GM12878 (cell line): ENCODE measurements around the gene GREB1.

Source experiments
- ASH2L ChIP-seq: fragments of 300-600, 200-600 bp; sonication (generic); IDR thresholded peaks from 2 replicates; pipeline ENCODE4 v1.6.1; 2017; ENCODE audit warnings: low read depth, mild to moderate bottlenecking, borderline replicate concordance
- BACH1 ChIP-seq: fragments of 450-650 bp; IDR thresholded peaks from 2 replicates; pipeline ENCODE4 v1.6.1; 2017; ENCODE audit warnings: mild to moderate bottlenecking, borderline replicate concordance
- CTCF ChIP-seq, 3 experiments: IDR thresholded peaks in 2 of 3; conservative IDR thresholded peaks in 1 of 3; 2 replicates each; pipeline ENCODE4 v1.5.1; 2011; ENCODE audit warnings: low read depth in 3 of 3, low read length in 3 of 3, mild to moderate bottlenecking in 3 of 3, control low read depth in 2 of 3, moderate library complexity in 2 of 3, inconsistent platforms in 1 of 3, mixed read lengths in 1 of 3; ENCODE audit not compliant: control insufficient read depth in 2 of 3, insufficient read depth in 1 of 3; ENCODE audit errors: extremely low read depth in 1 of 3
- GATAD2B ChIP-seq: fragments of 450-650 bp; conservative IDR thresholded peaks from 2 replicates; pipeline ENCODE4 v1.6.1; 2017; ENCODE audit warnings: low read depth, mild to moderate bottlenecking, moderate library complexity
- JUND ChIP-seq: IDR thresholded peaks from 2 replicates; pipeline ENCODE4 v1.6.1; 2012; ENCODE audit warnings: low read depth, mild to moderate bottlenecking, low read length, improper control_type of control experiment, moderate library complexity
- NFYB ChIP-seq: IDR thresholded peaks from 2 replicates; pipeline ENCODE4 v1.6.1; 2011; ENCODE audit warnings: low read depth, mild to moderate bottlenecking, low read length, improper control_type of control experiment, moderate library complexity; ENCODE audit not compliant: insufficient read depth
- POLR2AphosphoS2 ChIP-seq: IDR thresholded peaks from 2 replicates; pipeline ENCODE4 v1.6.1; 2011; ENCODE audit warnings: low read depth, mild to moderate bottlenecking, low read length, improper control_type of control experiment, moderate library complexity
- SKIL ChIP-seq: fragments of 450-650 bp; IDR thresholded peaks from 2 replicates; pipeline ENCODE4 v1.6.1; 2017; ENCODE audit warnings: mild to moderate bottlenecking, low read depth, inconsistent platforms; ENCODE audit not compliant: poor library complexity, severe bottlenecking
- TAF1 ChIP-seq: IDR thresholded peaks from 2 replicates; pipeline ENCODE4 v1.6.1; 2011; ENCODE audit warnings: mild to moderate bottlenecking, low read depth, low read length, borderline replicate concordance
- ZNF384 ChIP-seq: IDR thresholded peaks from 2 replicates; pipeline ENCODE4 v1.6.1; 2012; ENCODE audit warnings: low read depth, mild to moderate bottlenecking, low read length, improper control_type of control experiment, borderline replicate concordance

GRCh38 chr2:11683476-11683875 lies 149.6 kb downstream of the GREB1 start:
- TF ChIP-seq ZNF384 (no peak), GATAD2B (no peak), BACH1 (no peak), CTCF (IDR thresholded peaks at IDR 0.05 in 2 of 3, conservative IDR thresholded peaks at IDR 0.05 in 1 of 3; ENCODE audit: control insufficient read depth in 2 of 3, extremely low read depth in 1 of 3, insufficient read depth in 1 of 3, low read depth in 3 of 3, low read length in 3 of 3) (no peak), TAF1 (no peak), JUND (no peak), ASH2L (no peak), NFYB (no peak), POLR2AphosphoS2 (no peak), SKIL (no peak)
